ENCODE results near the gene PRG2. TPM values are rescaled to one million over a fixed set of nuclear protein-coding genes. Genes with fewer than 3 reads are reported as not detected.
A peak's percentile ranks its signal among the peaks of the same experiment; 100 is the strongest.

The PRG2 gene
- total RNA-seq, 1 experiment from 2014 or later, result not detected

DNA sequence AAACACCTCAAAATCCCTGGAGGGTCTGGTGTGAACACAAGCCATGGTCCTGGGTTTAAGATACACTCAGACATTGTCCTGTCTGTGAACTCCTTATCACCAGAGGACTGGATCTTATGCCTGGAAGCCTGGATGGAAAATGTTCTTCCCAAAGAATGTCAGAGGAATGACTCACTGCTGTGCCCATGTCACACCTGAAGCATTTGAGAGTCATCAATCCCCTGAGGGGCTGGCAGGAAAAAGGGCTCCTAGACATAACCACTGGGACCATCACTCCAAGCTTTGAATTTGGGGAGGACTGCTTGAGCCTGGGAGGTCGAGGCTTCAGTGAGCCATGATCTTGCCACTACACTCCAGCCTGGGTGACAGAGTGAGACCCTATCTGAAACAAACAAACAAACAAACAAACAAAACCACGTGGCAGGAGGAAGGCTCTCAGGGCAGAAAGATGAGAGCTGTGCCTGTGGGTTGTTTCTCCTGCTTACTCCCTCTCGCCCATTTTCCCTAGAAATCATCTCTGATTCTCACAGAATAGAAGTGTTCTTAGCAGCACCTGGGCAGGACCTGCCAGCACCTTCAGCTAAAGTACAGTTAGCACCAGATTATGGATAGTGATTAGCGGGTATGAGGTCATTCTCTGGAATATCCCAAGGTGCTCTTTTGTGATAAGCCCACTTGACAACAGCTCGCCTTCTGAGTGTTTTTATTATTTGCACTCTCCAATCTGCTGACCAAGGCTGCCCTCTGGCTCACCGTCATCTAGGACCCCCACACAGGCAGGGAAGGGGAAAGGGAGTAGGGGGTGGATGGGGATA is 11.9 kb upstream of the PRG2 start:
- Histone ChIP-seq H3K27ac (ENCODE audit: low read length) (no peak overlapping the region), H3K27me3 (ENCODE audit: control insufficient read depth, insufficient read depth, low read length) (peaks cover 12% of the 10 kb centered on the region), H3K9me3 (ENCODE audit: control insufficient read depth, insufficient read depth, low read depth, low read length) (no peaks in the 10 kb centered on the region), H3K36me3 (ENCODE audit: control insufficient read depth, insufficient read depth, low read length) (no peaks in the 10 kb centered on the region), H3K4me3 (ENCODE audit: low read depth in 2 of 2, low read length in 2 of 2) (no peak overlapping the region), H3K4me1 (ENCODE audit: control insufficient read depth, insufficient read depth, low read length) (peaks cover 3% of the 10 kb centered on the region; the same call in 1 of the 2 replicates)
- ChIA-PET POLR2A (interaction anchor here (0.6 kb wide), 1 partner anchor 57 kb away, joined by 3 read pairs; no protein-coding TSS in a partner anchor), CTCF (no interaction called here)
- in situ Hi-C loops (cut with HindIII; ENCODE audit: low pct_unique_long_range_greater_than_20kb, low sequenced_read_pairs), result no loop called here
- ATAC-seq, result peak; percentile 65
- DNase-seq (ENCODE audit: low read depth, low spot score), result no peak
- intact Hi-C loops (cut with micrococcal nuclease; ENCODE audit: unreplicated experiment), result no loop called here
- no TSS peak for BruUV-seq (replicated peaks)
- TF ChIP-seq TCF7L2 (IDR thresholded peaks at IDR 0.05; ENCODE audit: low read depth, low read length) (no peak), POLR2AphosphoS5 (IDR thresholded peaks at IDR 0.05; ENCODE audit: low read depth, low read length) (no peak), SIN3A (IDR thresholded peaks at IDR 0.05; ENCODE audit: borderline replicate concordance, insufficient read depth, low read depth, low read length) (no peak)
- TF ChIP-seq, protein P1, sequence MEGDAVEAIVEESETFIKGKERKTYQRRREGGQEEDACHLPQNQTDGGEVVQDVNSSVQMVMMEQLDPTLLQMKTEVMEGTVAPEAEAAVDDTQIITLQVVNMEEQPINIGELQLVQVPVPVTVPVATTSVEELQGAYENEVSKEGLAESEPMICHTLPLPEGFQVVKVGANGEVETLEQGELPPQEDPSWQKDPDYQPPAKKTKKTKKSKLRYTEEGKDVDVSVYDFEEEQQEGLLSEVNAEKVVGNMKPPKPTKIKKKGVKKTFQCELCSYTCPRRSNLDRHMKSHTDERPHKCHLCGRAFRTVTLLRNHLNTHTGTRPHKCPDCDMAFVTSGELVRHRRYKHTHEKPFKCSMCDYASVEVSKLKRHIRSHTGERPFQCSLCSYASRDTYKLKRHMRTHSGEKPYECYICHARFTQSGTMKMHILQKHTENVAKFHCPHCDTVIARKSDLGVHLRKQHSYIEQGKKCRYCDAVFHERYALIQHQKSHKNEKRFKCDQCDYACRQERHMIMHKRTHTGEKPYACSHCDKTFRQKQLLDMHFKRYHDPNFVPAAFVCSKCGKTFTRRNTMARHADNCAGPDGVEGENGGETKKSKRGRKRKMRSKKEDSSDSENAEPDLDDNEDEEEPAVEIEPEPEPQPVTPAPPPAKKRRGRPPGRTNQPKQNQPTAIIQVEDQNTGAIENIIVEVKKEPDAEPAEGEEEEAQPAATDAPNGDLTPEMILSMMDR (IDR thresholded peaks at IDR 0.05), result no peak
- TF ChIP-seq, protein P2, sequence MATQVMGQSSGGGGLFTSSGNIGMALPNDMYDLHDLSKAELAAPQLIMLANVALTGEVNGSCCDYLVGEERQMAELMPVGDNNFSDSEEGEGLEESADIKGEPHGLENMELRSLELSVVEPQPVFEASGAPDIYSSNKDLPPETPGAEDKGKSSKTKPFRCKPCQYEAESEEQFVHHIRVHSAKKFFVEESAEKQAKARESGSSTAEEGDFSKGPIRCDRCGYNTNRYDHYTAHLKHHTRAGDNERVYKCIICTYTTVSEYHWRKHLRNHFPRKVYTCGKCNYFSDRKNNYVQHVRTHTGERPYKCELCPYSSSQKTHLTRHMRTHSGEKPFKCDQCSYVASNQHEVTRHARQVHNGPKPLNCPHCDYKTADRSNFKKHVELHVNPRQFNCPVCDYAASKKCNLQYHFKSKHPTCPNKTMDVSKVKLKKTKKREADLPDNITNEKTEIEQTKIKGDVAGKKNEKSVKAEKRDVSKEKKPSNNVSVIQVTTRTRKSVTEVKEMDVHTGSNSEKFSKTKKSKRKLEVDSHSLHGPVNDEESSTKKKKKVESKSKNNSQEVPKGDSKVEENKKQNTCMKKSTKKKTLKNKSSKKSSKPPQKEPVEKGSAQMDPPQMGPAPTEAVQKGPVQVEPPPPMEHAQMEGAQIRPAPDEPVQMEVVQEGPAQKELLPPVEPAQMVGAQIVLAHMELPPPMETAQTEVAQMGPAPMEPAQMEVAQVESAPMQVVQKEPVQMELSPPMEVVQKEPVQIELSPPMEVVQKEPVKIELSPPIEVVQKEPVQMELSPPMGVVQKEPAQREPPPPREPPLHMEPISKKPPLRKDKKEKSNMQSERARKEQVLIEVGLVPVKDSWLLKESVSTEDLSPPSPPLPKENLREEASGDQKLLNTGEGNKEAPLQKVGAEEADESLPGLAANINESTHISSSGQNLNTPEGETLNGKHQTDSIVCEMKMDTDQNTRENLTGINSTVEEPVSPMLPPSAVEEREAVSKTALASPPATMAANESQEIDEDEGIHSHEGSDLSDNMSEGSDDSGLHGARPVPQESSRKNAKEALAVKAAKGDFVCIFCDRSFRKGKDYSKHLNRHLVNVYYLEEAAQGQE (IDR thresholded peaks at IDR 0.05; ENCODE audit: insufficient read depth in 1 of 2, low read depth in 2 of 2, low read length in 1 of 2), result no peak

- CTCF ChIA-PET, result no interaction called here
- POLR2A ChIA-PET, result interaction anchor here (0.8 kb wide), 1 partner anchor 32 kb away, joined by 3 read pairs; no protein-coding TSS in a partner anchor
- H3K36me3 ChIP-seq (ENCODE audit: control insufficient read depth, insufficient read depth, low read length), result no peaks in the 10 kb centered on the region
- in situ Hi-C loops (cut with HindIII; ENCODE audit: low pct_unique_long_range_greater_than_20kb, low sequenced_read_pairs) (no loop called here), intact Hi-C loops (cut with micrococcal nuclease; ENCODE audit: unreplicated experiment) (no loop called here)
- no peak for DNase-seq (ENCODE audit: low read depth, low spot score)
- no peak overlapping the region for H3K27ac ChIP-seq (ENCODE audit: low read length)
- no TSS peak for BruUV-seq (replicated peaks)
- TF ChIP-seq TCF7L2 (IDR thresholded peaks at IDR 0.05; ENCODE audit: low read depth, low read length), result no peak
- TF ChIP-seq SIN3A (IDR thresholded peaks at IDR 0.05; ENCODE audit: borderline replicate concordance, insufficient read depth, low read depth, low read length), result no peak
- no peak for TF ChIP-seq POLR2AphosphoS5 (IDR thresholded peaks at IDR 0.05; ENCODE audit: low read depth, low read length)
- TF ChIP-seq, protein P1 (IDR thresholded peaks at IDR 0.05), result no peak
- TF ChIP-seq, protein P2 (IDR thresholded peaks at IDR 0.05; ENCODE audit: insufficient read depth in 1 of 2, low read depth in 2 of 2, low read length in 1 of 2), result no peak
- peaks cover 16% of the 10 kb centered on the region for H3K27me3 ChIP-seq (ENCODE audit: control insufficient read depth, insufficient read depth, low read length)
- no peaks in the 10 kb centered on the region for H3K9me3 ChIP-seq (ENCODE audit: control insufficient read depth, insufficient read depth, low read depth, low read length)
- no peak for ATAC-seq
- no peak overlapping the region for H3K4me3 ChIP-seq (ENCODE audit: low read depth in 2 of 2, low read length in 2 of 2)
- H3K4me1 ChIP-seq (ENCODE audit: control insufficient read depth, insufficient read depth, low read length), result peaks cover 3% of the 10 kb centered on the region; the same call in 1 of the 2 replicates
These were observed 9.6 kb upstream of the PRG2 start for GRCh38 chr11:57399972-57400578.

Measured in Panc1 (cell line).